Activated T-helper 2 cell treated with anti-CD3 and anti-CD28 coated beads, Interferon-gamma antibody, Interleukin-2, Interleukin-4, amounts not matched to agents 10 μg/mL and 5 μg/mL and 100 μg/mL, durations not matched to agents 14 hours and 24 hours and 36 hours (primary cell): ENCODE results near the gene ZNF787. TPM values are rescaled to one million over a fixed set of nuclear protein-coding genes. Genes with fewer than 3 reads are reported as not detected.

Experiments used
- DNase-seq: peaks from one replicate; pipeline ENCODE4 v3.0.0; 2021; ENCODE audit warnings: low spot score
- H3K27ac Mint-ChIP-seq: one replicate; pipeline ENCODE4 v1.8.0; 2021; ENCODE audit warnings: mixed read lengths
- H3K27me3 Mint-ChIP-seq: one replicate; pipeline ENCODE4 v1.8.0; 2021; ENCODE audit warnings: low read depth, mixed read lengths
- H3K36me3 Mint-ChIP-seq: one replicate; pipeline ENCODE4 v1.8.0; 2021; ENCODE audit warnings: low read depth, mixed read lengths
- H3K4me1 Mint-ChIP-seq: one replicate; pipeline ENCODE4 v1.8.0; 2021; ENCODE audit warnings: low read depth, mixed read lengths
- H3K4me3 Mint-ChIP-seq: one replicate; pipeline ENCODE4 v1.8.0; 2021; ENCODE audit warnings: low read depth, mild to moderate bottlenecking, moderate library complexity, mixed read lengths
- H3K9me3 Mint-ChIP-seq: one replicate; pipeline ENCODE4 v1.8.0; 2021; ENCODE audit warnings: mixed read lengths
- intact Hi-C: fragments of 100-400 bp; cut with micrococcal nuclease; formaldehyde crosslinking; loops from one replicate; pipeline ENCODE4 v1.15.1; 2023
- total RNA-seq: library from RNA; stranded (reverse); gene quantifications from 2 replicates; pipeline ENCODE4 v1.2.3, GENCODE V29; 2022

The ZNF787 gene
- total RNA-seq, 1 donor from 2014 or later = 35.7 TPM

GRCh38 chr19:56080669-56081401, 40.3 kb downstream of the ZNF787 start:
- peak; percentile 53 for DNase-seq
- Mint-ChIP-seq H3K4me1 (peaks cover 7% of the 10 kb centered on the region), H3K27me3 (no peaks in the 10 kb centered on the region), H3K36me3 (no peaks in the 10 kb centered on the region), H3K4me3 (peak overlapping the region; percentile 49), H3K9me3 (no peaks in the 10 kb centered on the region), H3K27ac (no peak overlapping the region)
- intact Hi-C loops = loop anchor here (2.0 to 5.0 kb wide), 2 partner anchors 92 to 171 kb away; no protein-coding TSS in a partner anchor

DNA sequence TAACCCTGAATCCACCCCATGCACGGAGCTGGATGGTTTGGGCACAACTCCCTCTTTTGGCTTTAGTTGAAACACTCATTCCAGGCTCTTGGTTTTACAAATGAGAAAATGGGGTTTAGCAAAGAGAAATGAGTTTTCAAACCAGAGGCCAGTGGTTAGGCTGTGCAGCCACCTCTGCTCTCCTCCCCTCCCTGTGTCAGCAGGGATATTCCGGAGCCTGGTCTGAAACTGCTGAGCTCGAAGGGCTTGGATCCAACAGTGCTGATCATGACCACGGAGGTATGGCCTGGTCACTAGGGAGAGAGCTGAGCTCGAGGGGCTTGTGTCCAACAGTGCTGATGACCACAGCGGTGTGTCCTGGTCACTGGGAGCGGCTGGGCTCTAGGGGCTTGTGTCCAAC, 41.5 kb downstream of the ZNF787 start:
- Mint-ChIP-seq H3K27me3 (no peaks in the 10 kb centered on the region), H3K4me3 (no peak overlapping the region), H3K27ac (no peak overlapping the region), H3K36me3 (no peaks in the 10 kb centered on the region), H3K9me3 (no peaks in the 10 kb centered on the region), H3K4me1 (peaks cover 7% of the 10 kb centered on the region)
- intact Hi-C loops = loop anchor here (2.0 to 5.0 kb wide), 2 partner anchors 93 to 173 kb away; no protein-coding TSS in a partner anchor
- DNase-seq = no peak

DNA sequence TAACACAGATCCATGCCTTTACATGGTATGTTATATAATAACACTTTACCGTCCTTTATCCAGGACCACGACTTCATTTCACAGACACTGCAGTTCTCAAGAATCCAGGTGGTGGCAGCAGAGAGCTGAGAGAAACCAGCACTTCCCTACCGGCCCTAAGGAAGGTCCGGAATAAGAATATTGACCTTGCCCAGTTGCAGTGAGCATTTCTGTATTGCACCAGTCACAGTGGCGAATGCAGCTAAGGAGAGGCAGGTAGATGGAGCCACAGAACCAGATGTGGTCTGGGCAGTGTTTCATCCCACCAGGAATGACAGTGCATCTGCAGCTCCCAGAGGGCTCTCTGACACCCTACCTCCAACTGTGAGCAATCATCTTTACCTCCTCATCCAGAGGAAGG, 44.6 kb downstream of the ZNF787 start:
- no peaks in the 10 kb centered on the region for H3K9me3 Mint-ChIP-seq
- no peak overlapping the region for H3K4me3 Mint-ChIP-seq
- H3K27me3 Mint-ChIP-seq = no peaks in the 10 kb centered on the region
- intact Hi-C loops = no loop called here
- no peaks in the 10 kb centered on the region for H3K36me3 Mint-ChIP-seq
- peaks cover 7% of the 10 kb centered on the region for H3K4me1 Mint-ChIP-seq
- H3K27ac Mint-ChIP-seq = no peak overlapping the region
- DNase-seq = no peak

DNA sequence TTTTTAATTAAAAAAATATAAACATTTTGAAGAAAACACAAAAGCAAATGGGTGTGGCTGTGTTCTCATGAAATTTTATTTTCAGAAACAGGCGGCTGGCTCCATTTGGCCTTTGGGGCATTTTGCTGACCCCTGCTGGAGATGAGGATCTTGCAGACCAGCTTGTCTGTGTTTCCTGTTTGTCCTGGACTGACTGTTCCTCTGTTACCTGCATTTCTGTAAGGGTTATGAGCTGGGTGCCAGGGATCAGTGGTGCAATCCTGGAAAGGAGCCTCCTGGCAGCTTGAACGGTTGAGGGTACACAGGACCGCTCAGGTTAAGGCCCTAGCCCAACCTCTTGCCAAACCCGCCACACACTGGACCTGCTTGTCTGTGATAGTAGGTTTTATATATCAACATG, 49.9 kb downstream of the ZNF787 start:
- no peaks in the 10 kb centered on the region for H3K27me3 Mint-ChIP-seq
- H3K9me3 Mint-ChIP-seq = no peaks in the 10 kb centered on the region
- H3K4me1 Mint-ChIP-seq = peaks cover 8% of the 10 kb centered on the region
- intact Hi-C loops = no loop called here
- no peak for DNase-seq
- no peak overlapping the region for H3K27ac Mint-ChIP-seq
- no peak overlapping the region for H3K4me3 Mint-ChIP-seq
- H3K36me3 Mint-ChIP-seq = no peaks in the 10 kb centered on the region

GRCh38 chr19:56069642-56070041, 51.5 kb downstream of the ZNF787 start:
- Mint-ChIP-seq H3K36me3 (no peaks in the 10 kb centered on the region), H3K4me3 (no peak overlapping the region), H3K9me3 (no peaks in the 10 kb centered on the region), H3K27me3 (no peaks in the 10 kb centered on the region), H3K4me1 (peaks cover 10% of the 10 kb centered on the region), H3K27ac (no peak overlapping the region)
- no peak for DNase-seq
- intact Hi-C loops = loop anchor here (5.0 kb wide), 1 partner anchor 103 kb away; no protein-coding TSS in a partner anchor

DNA sequence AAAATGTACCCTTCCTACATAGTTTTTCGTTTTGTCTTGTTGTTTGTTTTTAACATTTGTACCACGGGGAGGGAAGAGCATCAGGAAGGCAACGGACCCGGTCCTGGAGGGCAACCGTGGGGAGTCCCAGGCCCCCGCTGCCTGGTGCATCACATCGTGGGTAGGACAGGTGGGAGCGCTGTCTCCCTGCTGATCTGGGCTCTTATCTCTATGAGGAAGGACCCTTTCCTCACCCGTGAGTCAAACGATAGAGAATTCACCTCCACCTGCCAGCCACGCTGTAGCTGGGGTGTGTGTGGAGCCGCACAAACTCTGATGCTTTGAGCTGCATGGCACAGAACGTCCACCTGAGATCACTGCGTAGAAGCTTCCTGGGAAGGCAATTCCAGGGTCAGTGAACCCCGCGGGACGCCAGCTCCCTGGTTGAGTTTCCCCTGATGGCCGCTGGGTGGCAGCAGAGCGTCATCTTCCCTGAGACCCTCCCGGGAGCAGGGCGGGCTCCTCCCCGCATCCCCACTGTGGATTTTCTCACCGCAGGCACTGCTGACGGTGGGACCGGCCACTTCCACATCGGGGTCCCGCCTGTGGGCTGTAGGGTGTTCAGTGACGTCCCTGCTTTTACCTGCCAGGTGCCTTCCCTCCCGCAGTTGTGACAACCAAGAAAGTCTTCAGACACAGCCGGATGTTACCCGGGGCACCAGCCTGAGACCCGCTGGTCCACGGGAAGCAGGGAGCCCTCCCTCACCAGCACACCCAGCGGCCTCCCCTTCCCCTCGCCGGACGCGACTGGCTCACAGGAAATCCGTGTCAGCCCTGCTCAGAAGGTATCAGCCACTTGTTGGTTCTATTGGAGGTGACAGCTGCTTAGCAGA, 54.7 kb downstream of the ZNF787 start:
- H3K36me3 Mint-ChIP-seq = no peaks in the 10 kb centered on the region

DNA sequence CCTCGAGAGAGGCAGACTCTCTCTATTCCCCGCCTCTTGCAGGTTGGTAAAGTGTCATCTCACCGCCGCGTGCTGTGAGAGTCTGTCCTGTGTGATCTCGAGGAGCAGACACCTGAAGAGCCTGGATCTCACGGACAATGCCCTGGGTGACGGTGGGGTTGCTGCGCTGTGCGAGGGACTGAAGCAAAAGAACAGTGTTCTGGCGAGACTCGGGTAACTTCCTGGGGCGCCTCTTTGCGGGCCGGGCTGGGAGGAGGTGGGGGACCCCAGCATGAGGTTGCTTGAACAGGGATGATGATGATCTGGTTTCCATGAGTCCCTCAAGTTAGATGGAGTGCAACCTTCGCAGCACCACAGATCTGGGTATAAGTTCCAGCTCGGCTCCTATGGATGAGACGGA, 67.5 kb downstream of the ZNF787 start:
- no peaks in the 10 kb centered on the region for H3K36me3 Mint-ChIP-seq

More for the DNA sequence above, 54.7 kb downstream of the ZNF787 start:
- intact Hi-C loops = loop anchor here (1.0 to 5.0 kb wide), 2 partner anchors 106 to 267 kb away; no protein-coding TSS in a partner anchor
- DNase-seq = peak; percentile 44
- Mint-ChIP-seq H3K4me1 (peaks cover 10% of the 10 kb centered on the region), H3K9me3 (no peaks in the 10 kb centered on the region), H3K4me3 (peak overlapping the region; percentile 54), H3K27ac (no peak overlapping the region), H3K27me3 (no peaks in the 10 kb centered on the region)

More for the DNA sequence above, 67.5 kb downstream of the ZNF787 start:
- Mint-ChIP-seq H3K9me3 (peaks cover 15% of the 10 kb centered on the region), H3K4me3 (no peak overlapping the region), H3K27ac (no peak overlapping the region), H3K4me1 (no peaks in the 10 kb centered on the region), H3K27me3 (no peaks in the 10 kb centered on the region)
- intact Hi-C loops = no loop called here
- no peak for DNase-seq

Other genes starting within 250 kb of the ZNF787 start
- gene NLRP13, start 189.0 kb downstream of the ZNF787 start, total RNA-seq = not detected in 2 replicates
- not detected in 2 replicates for gene NLRP8, start 173.5 kb downstream of the ZNF787 start, total RNA-seq
- gene NLRP5, start 134.5 kb downstream of the ZNF787 start, total RNA-seq = not detected in 2 replicates
- 30.3 and 35.5 TPM in 2 replicates for gene ZNF444, start 20.0 kb upstream of the ZNF787 start, total RNA-seq
- gene GALP, start 54.7 kb upstream of the ZNF787 start, total RNA-seq = not detected in 2 replicates
- not detected in 2 replicates for gene ZSCAN5B, start 76.5 kb upstream of the ZNF787 start, total RNA-seq
- gene ZSCAN5C, start 81.0 kb upstream of the ZNF787 start, total RNA-seq = not detected in 2 replicates
- gene EDDM13, start 151.5 kb upstream of the ZNF787 start, total RNA-seq = 1.7 and 2.2 TPM in 2 replicates
- gene ZSCAN5A, start 193.5 kb upstream of the ZNF787 start, total RNA-seq = 9.1 and 10.3 TPM in 2 replicates